Measurements from ENCODE around the gene MOGAT1. TPM values are rescaled to one million over a fixed set of nuclear protein-coding genes. Genes with fewer than 3 reads are reported as not detected.

MOGAT1 gene
- polyA plus RNA-seq, 1 of the 3 experiments (the other 2 are of a cell fraction): not detected

DNA sequence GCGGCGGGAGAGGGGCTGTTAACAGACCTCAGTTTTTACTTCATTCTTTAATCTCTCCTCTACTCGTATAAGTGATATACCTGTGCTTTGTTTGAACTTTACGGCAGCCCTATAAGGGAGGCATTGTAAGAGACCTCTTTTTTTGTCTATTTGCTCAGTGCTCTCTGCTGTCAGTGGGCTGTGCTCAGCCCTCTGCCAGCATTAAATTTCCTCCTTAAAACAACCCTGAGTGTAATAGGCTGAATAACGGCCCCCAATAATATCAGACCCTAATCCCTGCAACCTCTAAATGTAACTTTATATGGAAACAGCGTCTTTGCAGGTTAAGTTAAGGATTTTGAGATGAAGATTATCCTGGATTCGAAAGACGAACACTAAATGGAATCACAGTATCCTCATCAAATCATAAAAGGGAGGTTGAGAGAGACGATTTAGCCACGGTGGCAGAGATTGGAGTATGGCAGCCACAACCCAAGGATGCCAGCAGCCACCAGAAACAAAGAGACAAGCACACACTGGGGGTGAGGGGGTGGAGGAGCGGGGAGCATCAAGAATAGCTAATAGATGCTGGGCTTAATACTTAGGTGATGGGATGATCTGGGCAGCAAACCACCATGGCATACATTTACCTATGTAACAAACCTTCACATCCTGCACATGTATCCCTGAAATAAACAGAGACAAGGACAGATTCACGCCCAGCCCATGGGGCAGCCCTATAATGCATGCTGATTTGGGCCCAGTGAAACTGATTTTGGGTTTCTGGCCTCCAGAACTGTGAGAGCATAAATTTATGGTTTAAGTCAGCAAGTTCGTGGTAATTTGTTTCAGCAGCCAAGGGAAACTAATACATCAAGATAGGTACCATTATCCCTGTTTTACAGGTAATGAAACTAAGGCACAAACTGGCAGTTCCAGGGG lies 14.7 kb upstream of the MOGAT1 start:
- peak overlapping the region; percentile 97 for H3K9ac ChIP-seq
- WGBS (ENCODE audit: low lambda C conversion rate): 17% methylated on average over 13 of the region's 13 CpGs
- ChIA-PET CTCF (interaction anchor here (1.3 to 2.0 kb wide), 2 partner anchors 14 to 34 kb away, joined by 3 to 5 read pairs; partner anchors contain the start of gene MOGAT1), POLR2A (interaction anchor here (0.9 kb wide), 1 partner anchor 10 kb away, joined by 3 read pairs; no protein-coding TSS in a partner anchor)
- peak; percentile 45 for DNase-seq
- peak overlapping the region; percentile 89 to 96 for H3K4me3 ChIP-seq (ENCODE audit: low read depth in 2 of 2, low read length in 1 of 2)
- peak overlapping the region; percentile 99 for H2AFZ ChIP-seq (ENCODE audit: low read depth)
- no peaks in the 10 kb centered on the region for H3K27me3 ChIP-seq (ENCODE audit: insufficient read depth)
- H3K4me2 ChIP-seq: peak overlapping the region; percentile 91
- no peaks in the 10 kb centered on the region for H3K9me3 ChIP-seq
- peaks cover 9 to 12% of the 10 kb centered on the region in 2 experiments; a peak in 2 of 4 replicates for H3K4me1 ChIP-seq (ENCODE audit: control insufficient read depth in 1 of 2, insufficient read depth in 2 of 2, low read depth in 1 of 2, low read length in 1 of 2)
- no peaks in the 10 kb centered on the region for H4K20me1 ChIP-seq (ENCODE audit: insufficient read depth)
- H3K79me2 ChIP-seq (ENCODE audit: insufficient read depth): peaks cover 40% of the 10 kb centered on the region
- H3K36me3 ChIP-seq (replicated peaks in 1 of 2; ENCODE audit: control insufficient read depth in 1 of 2, insufficient read depth in 2 of 2, low read length in 1 of 2): no peaks in the 10 kb centered on the region
- no peaks in the 10 kb centered on the region for H3F3A ChIP-seq (replicated peaks; ENCODE audit: insufficient read depth)
- TF ChIP-seq POLR2AphosphoS5 (IDR thresholded peaks at IDR 0.05; ENCODE audit: low read depth, low read length) (0 out of 2 replicates have a peak, but pooled peaks have one; percentile 3), YY1 (IDR thresholded peaks at IDR 0.05; ENCODE audit: low read depth) (no peak)
- H3K27ac ChIP-seq (ENCODE audit: low read depth in 2 of 2, low read length in 1 of 2): peak overlapping the region; percentile 95 to 98
- no peaks in the 10 kb centered on the region for H3K9me2 ChIP-seq

DNA sequence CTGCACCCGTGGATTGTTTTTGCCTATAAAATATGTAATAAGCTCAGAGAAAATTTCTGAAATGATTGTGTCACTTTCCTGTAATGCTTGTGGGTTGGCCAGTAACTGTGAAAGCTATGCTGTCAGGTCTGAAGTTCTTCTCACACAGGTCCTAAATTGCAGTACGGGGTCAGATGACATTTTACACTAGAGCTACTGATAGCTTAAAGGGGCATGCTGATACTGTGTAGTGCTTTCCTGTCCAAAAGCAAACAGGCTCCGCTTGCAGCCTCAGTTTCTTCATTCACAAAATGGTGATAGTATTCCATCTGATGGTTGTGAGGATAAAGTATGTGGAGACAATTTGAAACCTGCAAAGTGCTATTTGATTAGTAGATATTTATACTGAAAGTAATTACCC lies 8.0 kb upstream of the MOGAT1 start:
- H2AFZ ChIP-seq (ENCODE audit: low read depth): no peak overlapping the region
- H3K9me2 ChIP-seq: no peaks in the 10 kb centered on the region
- TF ChIP-seq TEAD4 (IDR thresholded peaks at IDR 0.05; ENCODE audit: borderline replicate concordance, insufficient read depth): no peak
- no peak for TF ChIP-seq JUND (IDR thresholded peaks at IDR 0.05)
- no peak for TF ChIP-seq ELF1 (IDR thresholded peaks at IDR 0.05)
- no peak for TF ChIP-seq NRF1 (IDR thresholded peaks at IDR 0.05; ENCODE audit: low read depth, low read length)
- TF ChIP-seq, protein P1, sequence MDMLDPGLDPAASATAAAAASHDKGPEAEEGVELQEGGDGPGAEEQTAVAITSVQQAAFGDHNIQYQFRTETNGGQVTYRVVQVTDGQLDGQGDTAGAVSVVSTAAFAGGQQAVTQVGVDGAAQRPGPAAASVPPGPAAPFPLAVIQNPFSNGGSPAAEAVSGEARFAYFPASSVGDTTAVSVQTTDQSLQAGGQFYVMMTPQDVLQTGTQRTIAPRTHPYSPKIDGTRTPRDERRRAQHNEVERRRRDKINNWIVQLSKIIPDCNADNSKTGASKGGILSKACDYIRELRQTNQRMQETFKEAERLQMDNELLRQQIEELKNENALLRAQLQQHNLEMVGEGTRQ (IDR thresholded peaks at IDR 0.05; ENCODE audit: borderline replicate concordance, low read depth, low read length): no peak
- TF ChIP-seq, protein P2, sequence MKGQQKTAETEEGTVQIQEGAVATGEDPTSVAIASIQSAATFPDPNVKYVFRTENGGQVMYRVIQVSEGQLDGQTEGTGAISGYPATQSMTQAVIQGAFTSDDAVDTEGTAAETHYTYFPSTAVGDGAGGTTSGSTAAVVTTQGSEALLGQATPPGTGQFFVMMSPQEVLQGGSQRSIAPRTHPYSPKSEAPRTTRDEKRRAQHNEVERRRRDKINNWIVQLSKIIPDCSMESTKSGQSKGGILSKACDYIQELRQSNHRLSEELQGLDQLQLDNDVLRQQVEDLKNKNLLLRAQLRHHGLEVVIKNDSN (IDR thresholded peaks at IDR 0.05; ENCODE audit: borderline replicate concordance, low read depth): no peak
- no peak for TF ChIP-seq TAF1 (IDR thresholded peaks at IDR 0.05; ENCODE audit: borderline replicate concordance, low read depth, low read length)
- no peak for TF ChIP-seq EP300 (IDR thresholded peaks at IDR 0.05; ENCODE audit: borderline replicate concordance in 1 of 2, low read depth in 1 of 2, low read length in 1 of 2)
- CTCF ChIA-PET: interaction anchor here (2.1 kb wide), 1 partner anchor 27 kb away, joined by 9 read pairs; no protein-coding TSS in a partner anchor
- H3K9me3 ChIP-seq: no peaks in the 10 kb centered on the region
- H4K20me1 ChIP-seq (ENCODE audit: insufficient read depth): no peaks in the 10 kb centered on the region
- H3F3A ChIP-seq (replicated peaks; ENCODE audit: insufficient read depth): no peaks in the 10 kb centered on the region
- H3K79me2 ChIP-seq (ENCODE audit: insufficient read depth): no peaks in the 10 kb centered on the region
- H3K4me2 ChIP-seq: no peak overlapping the region
- H3K4me1 ChIP-seq (ENCODE audit: control insufficient read depth in 1 of 2, insufficient read depth in 2 of 2, low read depth in 1 of 2, low read length in 1 of 2): no peaks in the 10 kb centered on the region
- no peak overlapping the region for H3K9ac ChIP-seq
- no peak for DNase-seq
- no peak overlapping the region for H3K4me3 ChIP-seq (ENCODE audit: low read depth in 2 of 2, low read length in 1 of 2)
- H3K36me3 ChIP-seq (replicated peaks in 1 of 2; ENCODE audit: control insufficient read depth in 1 of 2, insufficient read depth in 2 of 2, low read length in 1 of 2): no peaks in the 10 kb centered on the region
- POLR2A ChIA-PET: no interaction called here
- 87% methylated on average over 3 of the region's 3 CpGs for WGBS (ENCODE audit: low lambda C conversion rate)
- H3K27ac ChIP-seq (ENCODE audit: low read depth in 2 of 2, low read length in 1 of 2): no peak overlapping the region
- H3K27me3 ChIP-seq (ENCODE audit: insufficient read depth): no peaks in the 10 kb centered on the region

Data from SK-N-SH (cell line).